Raji (cell line): ENCODE results near the gene LRRC8D.

Experiments
- POLR2A ChIP-seq: IDR thresholded peaks from 2 replicates; pipeline ENCODE4 v1.6.1; 2011; ENCODE audit warnings: low read depth, low read length, control low read depth; ENCODE audit not compliant: insufficient read depth

The LRRC8D gene

GRCh38 chr1:89823679-89824292, 3.0 kb downstream of the LRRC8D start:
- TF ChIP-seq POLR2A, result no peak

GRCh38 chr1:89826594-89826993, 5.8 kb downstream of the LRRC8D start:
- TF ChIP-seq POLR2A, result no peak

GRCh38 chr1:89827330-89827729, 6.5 kb downstream of the LRRC8D start:
- TF ChIP-seq POLR2A, result no peak

- no peak for TF ChIP-seq POLR2A
Observed at GRCh38 chr1:89827902-89828301, 7.1 kb downstream of the LRRC8D start.

- TF ChIP-seq POLR2A, result no peak
Observed at GRCh38 chr1:89829186-89829585, 8.4 kb downstream of the LRRC8D start.

- TF ChIP-seq POLR2A, result no peak
Observed at GRCh38 chr1:89831462-89832120, 10.8 kb downstream of the LRRC8D start.

GRCh38 chr1:89832496-89833127, 11.8 kb downstream of the LRRC8D start:
- TF ChIP-seq POLR2A, result no peak

- TF ChIP-seq POLR2A, result no peak
Observed at GRCh38 chr1:89833183-89834082, 12.6 kb downstream of the LRRC8D start.

GRCh38 chr1:89834083-89834704, 13.4 kb downstream of the LRRC8D start:
- TF ChIP-seq POLR2A, result no peak

- no peak for TF ChIP-seq POLR2A
Observed at GRCh38 chr1:89836252-89837035, 15.6 kb downstream of the LRRC8D start.

- TF ChIP-seq POLR2A, result no peak
Observed at GRCh38 chr1:89837036-89837481, 16.2 kb downstream of the LRRC8D start.

GRCh38 chr1:89837510-89837909, 16.7 kb downstream of the LRRC8D start:
- no peak for TF ChIP-seq POLR2A

- TF ChIP-seq POLR2A, result no peak
Observed at GRCh38 chr1:89839516-89839915, 18.7 kb downstream of the LRRC8D start.

- no peak for TF ChIP-seq POLR2A
Observed at GRCh38 chr1:89841507-89841906, 20.7 kb downstream of the LRRC8D start.
